WTC11 (cell line): ENCODE data around the gene EIF4E. TPM values are rescaled to one million over a fixed set of nuclear protein-coding genes. Genes with fewer than 3 reads are reported as not detected.

ENCODE experiments used
- ATAC-seq: fragments of 200-7000 bp; cut with Tn5 transposase; 2 replicates; pipeline ENCODE4 v1.10.0; 2021; ENCODE audit warnings: mild to moderate bottlenecking, moderate library complexity
- CTCF ChIA-PET: fragments of 300-600 bp; sonication (Branson Sonifier 250); formaldehyde crosslinking; loops from one replicate; lab custom pipeline; 2021; ENCODE audit warnings: antibody characterized with exemption; lab: Charles Lee
- POLR2A ChIA-PET: fragments of 350-600 bp; sonication (Branson Sonifier 250); formaldehyde crosslinking; loops from one replicate; lab custom pipeline; 2021; ENCODE audit warnings: antibody characterized with exemption; lab: Charles Lee
- DNase-seq: peaks from one replicate; pipeline ENCODE4 v3.0.0; 2021; ENCODE audit warnings: low spot score
- H3K27ac Mint-ChIP-seq: 2 replicates; pipeline ENCODE4 v1.8.0; 2021; ENCODE audit warnings: mixed read lengths
- H3K27me3 Mint-ChIP-seq: 2 replicates; pipeline ENCODE4 v1.8.0; 2021; ENCODE audit warnings: low read depth, mild to moderate bottlenecking, moderate library complexity, mixed read lengths
- H3K36me3 Mint-ChIP-seq: 2 replicates; pipeline ENCODE4 v1.8.0; 2021; ENCODE audit warnings: mixed read lengths
- H3K4me1 Mint-ChIP-seq: 2 replicates; pipeline ENCODE4 v1.8.0; 2022; ENCODE audit warnings: mixed read lengths
- H3K4me3 Mint-ChIP-seq: 2 replicates; pipeline ENCODE4 v1.8.0; 2021; ENCODE audit warnings: mild to moderate bottlenecking, moderate library complexity, mixed read lengths
- H3K9me3 Mint-ChIP-seq: 2 replicates; pipeline ENCODE4 v1.8.0; 2021; ENCODE audit warnings: mixed read lengths
- ATF1 ChIP-seq: sonication (generic); formaldehyde crosslinking; IDR thresholded peaks from 2 replicates; pipeline ENCODE4 v1.8.1; 2023; ENCODE audit warnings: mild to moderate bottlenecking, moderate library complexity, missing genetic modification reagents
- CBFB ChIP-seq: sonication (generic); formaldehyde crosslinking; IDR thresholded peaks from 2 replicates; pipeline ENCODE4 v1.8.1; 2022; ENCODE audit warnings: mild to moderate bottlenecking, low read depth, missing genetic modification reagents
- EMX1 ChIP-seq: fragments of 250-450 bp; sonication (Bioruptor Pico); IDR thresholded peaks from 2 replicates; pipeline ENCODE4 v1.8.0; 2021; ENCODE audit warnings: mild to moderate bottlenecking
- ETV6 ChIP-seq: sonication (generic); formaldehyde crosslinking; IDR thresholded peaks from 2 replicates; pipeline ENCODE4 v1.8.1; 2022; ENCODE audit warnings: mild to moderate bottlenecking, missing genetic modification reagents
- FOXJ3 ChIP-seq: sonication (generic); formaldehyde crosslinking; IDR thresholded peaks from 2 replicates; pipeline ENCODE4 v1.9.0; 2021; ENCODE audit warnings: missing genetic modification reagents, mild to moderate bottlenecking, borderline replicate concordance
- GABPB1 ChIP-seq: sonication (generic); formaldehyde crosslinking; IDR thresholded peaks from 2 replicates; pipeline ENCODE4 v1.8.1; 2023; ENCODE audit warnings: mild to moderate bottlenecking, missing genetic modification reagents
- HMGA2 ChIP-seq: fragments of 250-450 bp; sonication (Bioruptor Pico); IDR thresholded peaks from 2 replicates; pipeline ENCODE4 v1.4.0; 2021; ENCODE audit warnings: mild to moderate bottlenecking, moderate library complexity
- JAZF1 ChIP-seq: fragments of 250-450 bp; sonication (Bioruptor Pico); IDR thresholded peaks from 2 replicates; pipeline ENCODE4 v1.9.0; 2021; ENCODE audit warnings: moderate library complexity, mild to moderate bottlenecking, inconsistent platforms
- MXD4 ChIP-seq: fragments of 250-450 bp; sonication (Bioruptor Pico); IDR thresholded peaks from 2 replicates; pipeline ENCODE4 v1.8.0; 2021; ENCODE audit warnings: mild to moderate bottlenecking, moderate library complexity, borderline replicate concordance
- NR3C1 ChIP-seq: sonication (generic); formaldehyde crosslinking; conservative IDR thresholded peaks from 2 replicates; pipeline ENCODE4 v1.8.1; 2023; ENCODE audit warnings: low read depth, mild to moderate bottlenecking, missing genetic modification reagents
- OVOL2 ChIP-seq: fragments of 250-450 bp; sonication (Bioruptor Pico); IDR thresholded peaks from 2 replicates; pipeline ENCODE4 v1.9.0; 2021; ENCODE audit warnings: mild to moderate bottlenecking, borderline replicate concordance
- SMAD4 ChIP-seq: sonication (generic); formaldehyde crosslinking; IDR thresholded peaks from 2 replicates; pipeline ENCODE4 v1.8.0; 2022; ENCODE audit warnings: mild to moderate bottlenecking, missing genetic modification reagents
- TCF7 ChIP-seq: sonication (generic); formaldehyde crosslinking; IDR thresholded peaks from 2 replicates; pipeline ENCODE4 v1.8.0; 2022; ENCODE audit warnings: mild to moderate bottlenecking, low read depth, missing genetic modification reagents, moderate library complexity
- TP53 ChIP-seq: sonication (generic); formaldehyde crosslinking; IDR thresholded peaks from 2 replicates; pipeline ENCODE4 v1.8.1; 2023; ENCODE audit warnings: mild to moderate bottlenecking, missing genetic modification reagents
- ZNF121 ChIP-seq: sonication (generic); formaldehyde crosslinking; IDR thresholded peaks from 2 replicates; pipeline ENCODE4 v1.8.0; 2023; ENCODE audit warnings: missing genetic modification reagents
- ZNF232 ChIP-seq: sonication (generic); formaldehyde crosslinking; IDR thresholded peaks from 2 replicates; pipeline ENCODE4 v1.8.0; 2022; ENCODE audit warnings: mild to moderate bottlenecking, missing genetic modification reagents
- ZNF263 ChIP-seq: sonication (generic); formaldehyde crosslinking; IDR thresholded peaks from 2 replicates; pipeline ENCODE4 v1.8.1; 2022; ENCODE audit warnings: low read depth, mild to moderate bottlenecking, moderate library complexity, missing genetic modification reagents
- total RNA-seq: library from RNA; stranded (reverse); gene quantifications from 3 replicates; pipeline ENCODE4 v1.2.3, GENCODE V29; 2021
- TF ChIP-seq, protein P1 (sequence below): sonication (generic); formaldehyde crosslinking; IDR thresholded peaks from 2 replicates; pipeline ENCODE4 v1.8.1; 2023; ENCODE audit warnings: mild to moderate bottlenecking, missing genetic modification reagents
- TF ChIP-seq, protein P2 (sequence below): fragments of 250-450 bp; sonication (Bioruptor Pico); conservative IDR thresholded peaks from 2 replicates; pipeline ENCODE4 v1.9.0; 2021; ENCODE audit warnings: mild to moderate bottlenecking
- TF ChIP-seq, protein P3 (sequence below): sonication (generic); formaldehyde crosslinking; IDR thresholded peaks from 2 replicates; pipeline ENCODE4 v1.8.0; 2023; ENCODE audit warnings: missing genetic modification reagents, mild to moderate bottlenecking, borderline replicate concordance
- TF ChIP-seq, protein P4 (sequence below): fragments of 250-450 bp; sonication (Bioruptor Pico); IDR thresholded peaks from 2 replicates; pipeline ENCODE4 v1.9.0; 2021; ENCODE audit warnings: mild to moderate bottlenecking
- TF ChIP-seq, protein P5 (sequence below): fragments of 250-450 bp; sonication (Bioruptor Pico); IDR thresholded peaks from 2 replicates; pipeline ENCODE4 v1.8.0; 2021; ENCODE audit warnings: mild to moderate bottlenecking
- TF ChIP-seq, protein P6 (sequence below): sonication (generic); formaldehyde crosslinking; IDR thresholded peaks from 2 replicates; pipeline ENCODE4 v1.8.0; 2022; ENCODE audit warnings: mild to moderate bottlenecking, missing genetic modification reagents
- TF ChIP-seq, protein P7 (sequence below): sonication (generic); formaldehyde crosslinking; IDR thresholded peaks from 2 replicates; pipeline ENCODE4 v1.8.1; 2022; ENCODE audit warnings: mild to moderate bottlenecking, missing genetic modification reagents, moderate library complexity, borderline replicate concordance

Gene EIF4E
- total RNA-seq, 1 experiment from 2014 or later = 174 TPM

DNA sequence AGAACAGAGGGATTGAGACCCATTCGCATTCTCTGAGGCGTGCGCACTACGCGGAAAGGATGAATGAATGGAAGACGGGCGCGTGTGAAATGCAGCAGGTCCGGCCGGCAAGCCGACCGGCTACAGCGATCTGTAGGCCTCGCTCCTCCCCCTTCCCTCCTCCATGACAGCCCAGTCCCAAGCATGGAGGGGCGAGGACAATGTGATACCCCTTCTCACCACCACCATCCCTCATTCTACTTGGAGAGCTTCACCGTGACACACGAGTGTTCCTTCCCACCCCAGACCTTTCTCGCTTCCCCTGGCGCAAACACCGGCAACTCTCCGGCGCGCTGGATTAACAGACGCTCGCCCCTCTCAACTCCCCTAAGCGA is 815 bp downstream of the EIF4E start:
- POLR2A ChIA-PET = interaction anchor here (0.6 to 2.6 kb wide), 10 partner anchors 10 to 161 kb away, joined by 3 to 42 read pairs (median 6); partner anchors contain the start of genes ADH5 and METAP1
- Mint-ChIP-seq H3K36me3 (peaks cover 45% of the 10 kb centered on the region), H3K27ac (peak overlapping the region; percentile 95), H3K4me1 (peaks cover 29% of the 10 kb centered on the region), H3K27me3 (peaks cover 7% of the 10 kb centered on the region; the same call in 1 of the 2 replicates), H3K9me3 (peaks cover 25% of the 10 kb centered on the region), H3K4me3 (peak overlapping the region; percentile 95)
- DNase-seq = peak; percentile 75
- CTCF ChIA-PET = interaction anchor here (1.0 to 2.7 kb wide), 2 partner anchors 67 to 128 kb away, joined by 3 to 14 read pairs; partner anchors contain the start of gene METAP1
- peak; percentile 76 for ATAC-seq
- TF ChIP-seq, protein P1, sequence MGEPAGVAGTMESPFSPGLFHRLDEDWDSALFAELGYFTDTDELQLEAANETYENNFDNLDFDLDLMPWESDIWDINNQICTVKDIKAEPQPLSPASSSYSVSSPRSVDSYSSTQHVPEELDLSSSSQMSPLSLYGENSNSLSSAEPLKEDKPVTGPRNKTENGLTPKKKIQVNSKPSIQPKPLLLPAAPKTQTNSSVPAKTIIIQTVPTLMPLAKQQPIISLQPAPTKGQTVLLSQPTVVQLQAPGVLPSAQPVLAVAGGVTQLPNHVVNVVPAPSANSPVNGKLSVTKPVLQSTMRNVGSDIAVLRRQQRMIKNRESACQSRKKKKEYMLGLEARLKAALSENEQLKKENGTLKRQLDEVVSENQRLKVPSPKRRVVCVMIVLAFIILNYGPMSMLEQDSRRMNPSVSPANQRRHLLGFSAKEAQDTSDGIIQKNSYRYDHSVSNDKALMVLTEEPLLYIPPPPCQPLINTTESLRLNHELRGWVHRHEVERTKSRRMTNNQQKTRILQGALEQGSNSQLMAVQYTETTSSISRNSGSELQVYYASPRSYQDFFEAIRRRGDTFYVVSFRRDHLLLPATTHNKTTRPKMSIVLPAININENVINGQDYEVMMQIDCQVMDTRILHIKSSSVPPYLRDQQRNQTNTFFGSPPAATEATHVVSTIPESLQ (CRISPR knock-in tag) = no peak
- TF ChIP-seq, protein P2, sequence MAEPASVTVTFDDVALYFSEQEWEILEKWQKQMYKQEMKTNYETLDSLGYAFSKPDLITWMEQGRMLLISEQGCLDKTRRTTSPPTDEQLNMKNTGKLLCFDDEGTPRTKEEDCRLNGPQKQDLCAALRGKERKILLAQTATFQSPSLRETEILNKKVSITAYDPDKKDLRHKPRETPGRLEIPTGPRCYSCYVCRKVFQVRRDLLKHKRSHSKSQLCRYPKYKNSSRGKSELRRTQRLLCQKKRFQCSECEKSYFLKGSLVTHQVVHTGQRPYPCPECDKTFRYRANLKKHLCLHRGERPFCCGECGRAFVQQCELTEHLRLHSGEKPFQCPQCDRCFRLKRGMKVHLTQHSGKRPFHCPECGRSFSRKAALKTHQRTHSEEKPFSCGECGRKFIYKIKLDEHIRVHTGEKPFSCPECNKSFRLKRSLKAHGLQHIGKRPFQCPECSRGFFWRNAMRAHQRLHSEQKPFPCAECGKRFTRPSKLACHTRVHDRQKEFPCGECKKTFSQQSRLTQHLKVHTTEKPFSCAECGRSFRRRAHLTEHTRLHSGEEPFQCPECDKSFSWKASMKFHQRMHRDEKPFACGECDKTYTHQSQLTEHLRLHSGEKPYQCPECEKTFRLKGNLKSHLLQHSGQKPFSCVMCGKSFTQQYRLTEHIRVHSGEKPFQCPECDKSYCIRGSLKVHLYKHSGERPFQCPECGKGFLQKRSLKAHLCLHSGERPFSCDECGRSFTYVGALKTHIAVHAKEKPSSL (CRISPR knock-in tag) = no peak
- TF ChIP-seq GABPB1 (CRISPR knock-in tag) (no peak), TCF7 (CRISPR knock-in tag) (no peak), TP53 (CRISPR knock-in tag) (no peak), ZNF232 (CRISPR knock-in tag) (peak; percentile 55; the same call in 1 of the 2 replicates), OVOL2 (CRISPR knock-in tag) (no peak), FOXJ3 (CRISPR knock-in tag) (no peak), MXD4 (CRISPR knock-in tag) (no peak), EMX1 (CRISPR knock-in tag) (no peak), ZNF263 (CRISPR knock-in tag) (peak; percentile 86), ZNF121 (CRISPR knock-in tag) (no peak), NR3C1 (no peak), HMGA2 (no peak), JAZF1 (no peak), ATF1 (no peak), ETV6 (no peak; the same call in 1 of the 2 replicates), SMAD4 (CRISPR knock-in tag) (no peak), CBFB (CRISPR knock-in tag) (no peak)
- TF ChIP-seq, protein P3, sequence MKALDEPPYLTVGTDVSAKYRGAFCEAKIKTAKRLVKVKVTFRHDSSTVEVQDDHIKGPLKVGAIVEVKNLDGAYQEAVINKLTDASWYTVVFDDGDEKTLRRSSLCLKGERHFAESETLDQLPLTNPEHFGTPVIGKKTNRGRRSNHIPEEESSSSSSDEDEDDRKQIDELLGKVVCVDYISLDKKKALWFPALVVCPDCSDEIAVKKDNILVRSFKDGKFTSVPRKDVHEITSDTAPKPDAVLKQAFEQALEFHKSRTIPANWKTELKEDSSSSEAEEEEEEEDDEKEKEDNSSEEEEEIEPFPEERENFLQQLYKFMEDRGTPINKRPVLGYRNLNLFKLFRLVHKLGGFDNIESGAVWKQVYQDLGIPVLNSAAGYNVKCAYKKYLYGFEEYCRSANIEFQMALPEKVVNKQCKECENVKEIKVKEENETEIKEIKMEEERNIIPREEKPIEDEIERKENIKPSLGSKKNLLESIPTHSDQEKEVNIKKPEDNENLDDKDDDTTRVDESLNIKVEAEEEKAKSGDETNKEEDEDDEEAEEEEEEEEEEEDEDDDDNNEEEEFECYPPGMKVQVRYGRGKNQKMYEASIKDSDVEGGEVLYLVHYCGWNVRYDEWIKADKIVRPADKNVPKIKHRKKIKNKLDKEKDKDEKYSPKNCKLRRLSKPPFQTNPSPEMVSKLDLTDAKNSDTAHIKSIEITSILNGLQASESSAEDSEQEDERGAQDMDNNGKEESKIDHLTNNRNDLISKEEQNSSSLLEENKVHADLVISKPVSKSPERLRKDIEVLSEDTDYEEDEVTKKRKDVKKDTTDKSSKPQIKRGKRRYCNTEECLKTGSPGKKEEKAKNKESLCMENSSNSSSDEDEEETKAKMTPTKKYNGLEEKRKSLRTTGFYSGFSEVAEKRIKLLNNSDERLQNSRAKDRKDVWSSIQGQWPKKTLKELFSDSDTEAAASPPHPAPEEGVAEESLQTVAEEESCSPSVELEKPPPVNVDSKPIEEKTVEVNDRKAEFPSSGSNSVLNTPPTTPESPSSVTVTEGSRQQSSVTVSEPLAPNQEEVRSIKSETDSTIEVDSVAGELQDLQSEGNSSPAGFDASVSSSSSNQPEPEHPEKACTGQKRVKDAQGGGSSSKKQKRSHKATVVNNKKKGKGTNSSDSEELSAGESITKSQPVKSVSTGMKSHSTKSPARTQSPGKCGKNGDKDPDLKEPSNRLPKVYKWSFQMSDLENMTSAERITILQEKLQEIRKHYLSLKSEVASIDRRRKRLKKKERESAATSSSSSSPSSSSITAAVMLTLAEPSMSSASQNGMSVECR (CRISPR knock-in tag) = 0 out of 2 replicates have a peak, but pooled peaks have one; percentile 12
- TF ChIP-seq, protein P4, sequence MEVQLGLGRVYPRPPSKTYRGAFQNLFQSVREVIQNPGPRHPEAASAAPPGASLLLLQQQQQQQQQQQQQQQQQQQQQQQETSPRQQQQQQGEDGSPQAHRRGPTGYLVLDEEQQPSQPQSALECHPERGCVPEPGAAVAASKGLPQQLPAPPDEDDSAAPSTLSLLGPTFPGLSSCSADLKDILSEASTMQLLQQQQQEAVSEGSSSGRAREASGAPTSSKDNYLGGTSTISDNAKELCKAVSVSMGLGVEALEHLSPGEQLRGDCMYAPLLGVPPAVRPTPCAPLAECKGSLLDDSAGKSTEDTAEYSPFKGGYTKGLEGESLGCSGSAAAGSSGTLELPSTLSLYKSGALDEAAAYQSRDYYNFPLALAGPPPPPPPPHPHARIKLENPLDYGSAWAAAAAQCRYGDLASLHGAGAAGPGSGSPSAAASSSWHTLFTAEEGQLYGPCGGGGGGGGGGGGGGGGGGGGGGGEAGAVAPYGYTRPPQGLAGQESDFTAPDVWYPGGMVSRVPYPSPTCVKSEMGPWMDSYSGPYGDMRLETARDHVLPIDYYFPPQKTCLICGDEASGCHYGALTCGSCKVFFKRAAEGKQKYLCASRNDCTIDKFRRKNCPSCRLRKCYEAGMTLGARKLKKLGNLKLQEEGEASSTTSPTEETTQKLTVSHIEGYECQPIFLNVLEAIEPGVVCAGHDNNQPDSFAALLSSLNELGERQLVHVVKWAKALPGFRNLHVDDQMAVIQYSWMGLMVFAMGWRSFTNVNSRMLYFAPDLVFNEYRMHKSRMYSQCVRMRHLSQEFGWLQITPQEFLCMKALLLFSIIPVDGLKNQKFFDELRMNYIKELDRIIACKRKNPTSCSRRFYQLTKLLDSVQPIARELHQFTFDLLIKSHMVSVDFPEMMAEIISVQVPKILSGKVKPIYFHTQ (CRISPR knock-in tag) = no peak
- TF ChIP-seq, protein P5, sequence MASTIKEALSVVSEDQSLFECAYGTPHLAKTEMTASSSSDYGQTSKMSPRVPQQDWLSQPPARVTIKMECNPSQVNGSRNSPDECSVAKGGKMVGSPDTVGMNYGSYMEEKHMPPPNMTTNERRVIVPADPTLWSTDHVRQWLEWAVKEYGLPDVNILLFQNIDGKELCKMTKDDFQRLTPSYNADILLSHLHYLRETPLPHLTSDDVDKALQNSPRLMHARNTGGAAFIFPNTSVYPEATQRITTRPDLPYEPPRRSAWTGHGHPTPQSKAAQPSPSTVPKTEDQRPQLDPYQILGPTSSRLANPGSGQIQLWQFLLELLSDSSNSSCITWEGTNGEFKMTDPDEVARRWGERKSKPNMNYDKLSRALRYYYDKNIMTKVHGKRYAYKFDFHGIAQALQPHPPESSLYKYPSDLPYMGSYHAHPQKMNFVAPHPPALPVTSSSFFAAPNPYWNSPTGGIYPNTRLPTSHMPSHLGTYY = no peak
- TF ChIP-seq, protein P6, sequence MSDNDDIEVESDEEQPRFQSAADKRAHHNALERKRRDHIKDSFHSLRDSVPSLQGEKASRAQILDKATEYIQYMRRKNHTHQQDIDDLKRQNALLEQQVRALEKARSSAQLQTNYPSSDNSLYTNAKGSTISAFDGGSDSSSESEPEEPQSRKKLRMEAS (CRISPR knock-in tag) = peak; percentile 58
- TF ChIP-seq, protein P7, sequence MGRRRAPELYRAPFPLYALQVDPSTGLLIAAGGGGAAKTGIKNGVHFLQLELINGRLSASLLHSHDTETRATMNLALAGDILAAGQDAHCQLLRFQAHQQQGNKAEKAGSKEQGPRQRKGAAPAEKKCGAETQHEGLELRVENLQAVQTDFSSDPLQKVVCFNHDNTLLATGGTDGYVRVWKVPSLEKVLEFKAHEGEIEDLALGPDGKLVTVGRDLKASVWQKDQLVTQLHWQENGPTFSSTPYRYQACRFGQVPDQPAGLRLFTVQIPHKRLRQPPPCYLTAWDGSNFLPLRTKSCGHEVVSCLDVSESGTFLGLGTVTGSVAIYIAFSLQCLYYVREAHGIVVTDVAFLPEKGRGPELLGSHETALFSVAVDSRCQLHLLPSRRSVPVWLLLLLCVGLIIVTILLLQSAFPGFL = no peak
